ENCODE data around the gene TNS2. TPM values are rescaled to one million over a fixed set of nuclear protein-coding genes. Genes with fewer than 3 reads are reported as not detected.

The TNS2 gene
- total RNA-seq, 2 experiments from 2014 or later = 1.0 to 1.4 TPM

DNA sequence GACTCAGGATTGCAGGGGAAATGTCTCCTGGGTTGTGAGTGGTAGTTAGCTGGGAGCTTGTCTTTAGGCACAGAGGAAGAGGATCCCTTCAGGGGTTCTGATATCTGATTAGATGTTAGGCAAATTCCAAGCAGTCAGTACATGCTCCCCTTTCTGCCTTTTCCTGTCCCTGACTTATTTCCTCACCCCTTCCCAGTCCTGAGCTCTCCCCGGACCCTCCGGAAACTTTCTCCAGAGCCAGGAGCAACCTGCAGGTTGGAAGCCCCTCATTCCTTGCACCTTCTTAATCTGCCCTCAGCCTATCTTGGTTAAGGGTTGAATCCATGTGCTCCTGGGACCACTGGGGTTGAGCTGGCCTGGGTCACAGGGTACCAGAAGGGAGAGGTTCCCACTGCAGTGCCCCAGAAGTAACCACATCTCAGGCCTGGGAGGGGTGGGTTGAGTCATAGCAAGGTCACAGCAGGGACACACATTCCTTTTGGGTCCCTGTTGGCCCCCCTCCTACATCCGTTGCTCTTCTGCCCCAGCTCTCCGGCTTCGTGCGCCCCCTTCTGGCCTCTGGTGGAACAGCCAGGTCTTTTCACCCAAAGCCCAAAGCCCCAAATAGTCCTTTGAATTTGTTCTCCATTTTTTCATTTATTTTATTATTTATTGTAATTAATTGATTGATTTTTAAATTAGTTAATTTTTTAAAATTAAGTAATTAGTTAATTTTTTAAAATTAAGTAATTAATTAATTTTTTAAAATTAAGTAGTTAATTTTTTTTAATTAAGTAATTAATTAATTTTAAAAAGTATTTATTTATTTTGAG is 49.4 kb downstream of the TNS2 start:
- H3K27me3 Mint-ChIP-seq (ENCODE audit: low read depth) = peaks cover 8% of the 10 kb centered on the region
- peak overlapping the region; percentile 91 for H3K27ac Mint-ChIP-seq
- DNase-seq = peak; percentile 94
- no peaks in the 10 kb centered on the region for H3K9me3 Mint-ChIP-seq (ENCODE audit: insufficient read depth)
- peaks cover 68% of the 10 kb centered on the region for H3K4me1 Mint-ChIP-seq (ENCODE audit: low read depth)
- H3K4me3 Mint-ChIP-seq = peak overlapping the region; percentile 17
- peak; percentile 25 for ATAC-seq
- CTCF ChIA-PET = interaction anchor here (0.8 to 8.0 kb wide), 26 partner anchors 9 to 411 kb away, joined by 3 to 295 read pairs (median 5); partner anchors contain the start of genes CSAD, SPRYD3, TNS2 and ZNF740
- POLR2A ChIA-PET = interaction anchor here (0.5 to 2.0 kb wide), 6 partner anchors 20 to 225 kb away, joined by 3 to 12 read pairs (median 3); partner anchors contain the start of genes SPRYD3 and ZNF740
- H3K36me3 Mint-ChIP-seq (ENCODE audit: low read depth) = peaks cover 2% of the 10 kb centered on the region

- no peak for ATAC-seq
- DNase-seq = no peak
- ChIA-PET CTCF (interaction anchor here (0.8 to 8.0 kb wide), 8 partner anchors 19 to 80 kb away, joined by 3 to 295 read pairs (median 14); partner anchors contain the start of genes CSAD, SPRYD3, TNS2 and ZNF740), POLR2A (interaction anchor here (0.7 kb wide), 1 partner anchor 91 kb away, joined by 3 read pairs; no protein-coding TSS in a partner anchor)
- no peaks in the 10 kb centered on the region for H3K9me3 Mint-ChIP-seq (ENCODE audit: insufficient read depth)
- peaks cover 79% of the 10 kb centered on the region for H3K4me1 Mint-ChIP-seq (ENCODE audit: low read depth)
- peaks cover 4% of the 10 kb centered on the region for H3K36me3 Mint-ChIP-seq (ENCODE audit: low read depth)
- peaks cover 8% of the 10 kb centered on the region for H3K27me3 Mint-ChIP-seq (ENCODE audit: low read depth)
- no peak overlapping the region for H3K27ac Mint-ChIP-seq
- H3K4me3 Mint-ChIP-seq = no peak overlapping the region
Observed at GRCh38 chr12:53100466-53101151, 50.7 kb downstream of the TNS2 start.

DNA sequence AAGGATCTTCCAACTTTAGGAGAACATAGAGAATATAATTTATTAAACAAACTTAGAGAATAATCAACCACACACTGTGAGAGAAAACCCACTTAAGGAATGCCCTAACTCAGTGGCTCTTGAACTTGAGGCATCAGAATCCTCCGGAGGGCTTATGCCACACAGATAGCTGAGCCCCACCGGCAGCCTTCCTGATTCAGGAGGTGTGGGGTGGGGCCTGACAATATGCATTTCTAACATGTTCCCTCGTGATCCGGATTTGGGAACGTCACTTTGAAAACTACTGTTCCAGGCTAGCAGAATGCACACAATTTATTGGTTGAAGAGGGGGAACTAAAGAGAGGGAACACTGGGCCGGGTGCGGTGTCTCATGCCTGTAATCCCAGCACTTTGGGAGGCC is 51.4 kb downstream of the TNS2 start:
- ATAC-seq = no peak
- ChIA-PET POLR2A (interaction anchor here (0.7 to 0.9 kb wide), 2 partner anchors 22 to 91 kb away, joined by 3 read pairs; partner anchors contain the start of gene SPRYD3), CTCF (interaction anchor here (0.8 to 8.0 kb wide), 5 partner anchors 19 to 166 kb away, joined by 4 to 295 read pairs (median 24); partner anchors contain the start of genes ESPL1 and SPRYD3)
- no peak overlapping the region for H3K4me3 Mint-ChIP-seq
- peak overlapping the region; percentile 63 for H3K27ac Mint-ChIP-seq
- DNase-seq = no peak
- peaks cover 7% of the 10 kb centered on the region for H3K27me3 Mint-ChIP-seq (ENCODE audit: low read depth)
- H3K9me3 Mint-ChIP-seq (ENCODE audit: insufficient read depth) = no peaks in the 10 kb centered on the region
- peaks cover 9% of the 10 kb centered on the region for H3K36me3 Mint-ChIP-seq (ENCODE audit: low read depth)
- peaks cover 82% of the 10 kb centered on the region for H3K4me1 Mint-ChIP-seq (ENCODE audit: low read depth)

DNA sequence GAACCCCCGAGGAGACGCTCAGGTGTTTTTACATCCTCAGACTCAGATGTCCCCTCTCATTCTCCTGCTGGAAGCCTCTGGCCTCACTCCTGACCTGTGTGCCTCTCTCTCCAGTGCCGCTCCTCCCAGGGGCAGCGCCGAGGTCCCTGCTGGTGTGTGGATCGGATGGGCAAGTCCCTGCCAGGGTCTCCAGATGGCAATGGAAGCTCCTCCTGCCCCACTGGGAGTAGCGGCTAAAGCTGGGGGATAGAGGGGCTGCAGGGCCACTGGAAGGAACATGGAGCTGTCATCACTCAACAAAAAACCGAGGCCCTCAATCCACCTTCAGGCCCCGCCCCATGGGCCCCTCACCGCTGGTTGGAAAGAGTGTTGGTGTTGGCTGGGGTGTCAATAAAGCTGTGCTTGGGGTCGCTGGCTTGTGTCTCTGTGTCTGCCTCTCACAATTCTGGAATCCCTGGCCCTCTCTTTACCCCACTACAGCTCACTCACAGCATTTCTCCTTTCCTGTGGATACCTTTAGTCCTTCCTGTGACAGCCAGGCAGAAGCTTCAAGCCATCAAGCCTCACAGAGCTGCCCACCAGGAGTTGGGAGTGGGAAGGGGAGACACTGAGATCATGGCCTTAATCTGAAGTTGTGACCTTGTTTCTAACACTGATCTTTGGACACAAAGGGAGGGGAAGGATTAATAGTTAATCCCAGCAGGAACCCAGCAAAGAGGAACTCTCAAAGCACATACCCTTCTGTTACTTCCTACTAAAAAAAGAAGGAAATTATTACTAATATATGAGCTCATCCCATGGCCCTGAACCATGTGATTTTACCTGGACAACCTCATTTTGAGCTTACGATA is 52.3 kb downstream of the TNS2 start:
- Mint-ChIP-seq H3K27ac (peak overlapping the region; percentile 89), H3K27me3 (ENCODE audit: low read depth) (peaks cover under 1% of the 10 kb centered on the region), H3K36me3 (ENCODE audit: low read depth) (peaks cover 11% of the 10 kb centered on the region), H3K4me1 (ENCODE audit: low read depth) (peaks cover 78% of the 10 kb centered on the region), H3K4me3 (no peak overlapping the region), H3K9me3 (ENCODE audit: insufficient read depth) (no peaks in the 10 kb centered on the region)
- POLR2A ChIA-PET = interaction anchor here (0.9 to 2.5 kb wide), 11 partner anchors 23 to 399 kb away, joined by 3 to 20 read pairs (median 3); partner anchors contain the start of genes AAAS, SPRYD3 and TARBP2
- CTCF ChIA-PET = interaction anchor here (0.7 to 8.0 kb wide), 18 partner anchors 8 to 243 kb away, joined by 3 to 295 read pairs (median 7); partner anchors contain the start of genes AAAS, CSAD, ESPL1 and SPRYD3
- ATAC-seq (no peak), DNase-seq (no peak)

DNA sequence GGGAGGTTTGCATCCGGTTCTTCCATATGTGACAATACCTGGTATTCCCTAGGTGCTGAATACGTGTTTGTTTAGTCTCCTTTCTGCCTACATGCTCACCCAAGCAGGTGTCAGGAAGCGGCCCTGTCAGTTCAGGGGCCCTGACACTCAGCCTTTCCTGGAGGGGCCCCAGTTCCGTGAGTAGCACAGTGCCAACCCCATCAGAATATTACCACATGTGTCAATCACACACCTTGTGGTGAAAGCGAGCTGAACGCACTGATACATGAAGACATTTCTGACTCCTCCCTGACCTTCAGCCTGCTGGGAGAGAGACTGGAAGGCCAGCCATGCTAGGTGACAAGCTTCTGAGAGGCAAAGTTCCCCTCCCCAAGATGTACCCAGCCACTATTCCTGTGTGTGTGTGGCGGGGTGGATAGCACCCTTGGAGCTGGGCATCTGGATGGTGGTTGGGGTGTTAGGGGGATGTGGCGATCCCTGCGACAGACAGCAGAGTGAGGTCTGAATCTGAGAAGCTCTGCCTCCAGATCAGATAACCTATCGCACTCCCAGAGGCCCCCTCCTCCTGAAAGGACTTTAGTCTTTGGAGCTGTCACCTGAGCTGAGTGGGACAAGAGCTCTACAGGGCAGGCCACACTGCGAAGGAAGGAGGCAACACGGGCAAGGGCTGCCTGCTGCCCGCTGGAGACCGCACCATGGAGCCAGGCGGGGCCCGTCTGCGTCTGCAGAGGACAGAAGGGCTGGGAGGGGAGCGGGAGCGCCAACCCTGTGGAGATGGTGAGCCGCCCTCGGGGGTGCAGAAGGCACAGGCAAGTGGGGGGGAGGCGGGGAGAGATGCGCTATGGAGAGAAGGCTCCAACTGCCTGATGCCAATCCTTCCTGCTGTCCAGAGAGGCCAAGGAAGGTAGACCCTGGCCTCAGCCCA is 53.3 kb downstream of the TNS2 start, which contains the start of gene SOAT2:
Gene SOAT2 (plus strand): TSS at position 604 of the 925 bp plus-strand sequence. CDS start 92 bp downstream, at position 696.
- no peaks in the 10 kb centered on the region for H3K27me3 Mint-ChIP-seq (ENCODE audit: low read depth)

GRCh38 chr12:53103860-53104305 is 54.0 kb downstream of the TNS2 start:
- ChIA-PET CTCF (interaction anchor here (0.9 to 8.0 kb wide), 15 partner anchors 22 to 217 kb away, joined by 3 to 295 read pairs (median 10); partner anchors contain the start of genes AAAS, CSAD, SPRYD3 and ZNF740), POLR2A (interaction anchor here (0.8 to 2.5 kb wide), 8 partner anchors 24 to 95 kb away, joined by 3 to 20 read pairs (median 4); partner anchors contain the start of genes CSAD, SPRYD3 and ZNF740)
- Mint-ChIP-seq H3K9me3 (ENCODE audit: insufficient read depth) (no peaks in the 10 kb centered on the region), H3K27me3 (ENCODE audit: low read depth) (no peaks in the 10 kb centered on the region), H3K4me1 (ENCODE audit: low read depth) (peaks cover 67% of the 10 kb centered on the region), H3K4me3 (peak overlapping the region; percentile 58), H3K27ac (peak overlapping the region; percentile 89), H3K36me3 (ENCODE audit: low read depth) (peaks cover 15% of the 10 kb centered on the region)
- peak; percentile 27 for ATAC-seq
- DNase-seq = peak; percentile 64

More for the DNA sequence above, 53.3 kb downstream of the TNS2 start, which contains the start of gene SOAT2:
- peak within 1 kb of the TSS; percentile 58 for H3K4me3 Mint-ChIP-seq
- POLR2A ChIA-PET = interaction anchor here (0.8 to 2.5 kb wide), 12 partner anchors 24 to 398 kb away, joined by 3 to 20 read pairs (median 4); partner anchors contain the start of genes AAAS, CSAD, SPRYD3 and TARBP2
- peaks cover 13% of the 10 kb centered on the region for H3K36me3 Mint-ChIP-seq (ENCODE audit: low read depth)
- H3K4me1 Mint-ChIP-seq (ENCODE audit: low read depth) = peaks cover 74% of the 10 kb centered on the region
- no peaks in the 10 kb centered on the region for H3K9me3 Mint-ChIP-seq (ENCODE audit: insufficient read depth)
- peak; percentile 85 for ATAC-seq
- peak within 1 kb of the TSS; percentile 89 for H3K27ac Mint-ChIP-seq
- CTCF ChIA-PET = interaction anchor here (0.6 to 8.0 kb wide), 25 partner anchors 8 to 249 kb away, joined by 3 to 295 read pairs (median 4); partner anchors contain the start of genes AAAS, CSAD, ESPL1 and SPRYD3
- peak; percentile 87 for DNase-seq

- CTCF ChIA-PET = interaction anchor here (1.1 kb wide), 1 partner anchor 67 kb away, joined by 3 read pairs; no protein-coding TSS in a partner anchor
- peaks cover 60% of the 10 kb centered on the region for H3K4me1 Mint-ChIP-seq (ENCODE audit: low read depth)
- H3K9me3 Mint-ChIP-seq (ENCODE audit: insufficient read depth) = no peaks in the 10 kb centered on the region
- no peak for DNase-seq
- no peaks in the 10 kb centered on the region for H3K27me3 Mint-ChIP-seq (ENCODE audit: low read depth)
- H3K36me3 Mint-ChIP-seq (ENCODE audit: low read depth) = peaks cover 17% of the 10 kb centered on the region
- peak overlapping the region; percentile 77 for H3K27ac Mint-ChIP-seq
- H3K4me3 Mint-ChIP-seq = no peak overlapping the region
- ATAC-seq = no peak
- POLR2A ChIA-PET = no interaction called here
Observed at GRCh38 chr12:53105256-53105655, 55.4 kb downstream of the TNS2 start.

DNA sequence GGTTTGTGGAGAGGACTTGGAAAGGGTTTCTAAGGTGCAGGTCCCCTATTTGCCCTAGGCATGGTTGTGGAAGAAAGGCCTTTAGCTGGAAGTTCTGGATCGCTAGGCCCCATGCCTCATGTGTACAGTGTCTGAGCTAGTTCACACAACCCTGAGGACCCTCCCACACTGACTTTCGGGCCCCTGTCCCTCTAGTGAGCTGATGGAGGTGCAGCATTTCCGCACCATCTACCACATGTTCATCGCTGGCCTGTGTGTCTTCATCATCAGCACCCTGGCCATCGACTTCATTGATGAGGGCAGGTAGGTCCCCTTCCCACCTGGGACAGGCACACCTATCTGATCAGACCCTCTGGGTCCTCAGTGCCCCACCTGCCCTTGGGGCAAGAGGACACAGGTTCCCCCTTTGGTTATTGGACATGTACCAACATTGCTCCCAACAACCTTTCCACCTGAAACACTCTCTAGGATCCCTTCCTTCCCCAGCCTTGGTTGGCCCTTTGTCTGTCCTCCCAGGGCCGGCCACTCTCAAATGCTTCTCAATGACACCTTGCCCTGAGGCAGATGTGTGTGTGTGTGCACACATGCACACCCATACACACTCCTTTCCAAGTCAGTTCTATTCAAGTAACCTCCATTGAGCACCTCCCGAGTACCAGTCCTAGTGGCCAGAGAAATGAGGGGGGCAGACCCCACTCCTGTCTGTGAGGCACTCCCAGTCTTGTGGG is 56.0 kb downstream of the TNS2 start:
- CTCF ChIA-PET = interaction anchor here (1.1 kb wide), 1 partner anchor 68 kb away, joined by 3 read pairs; no protein-coding TSS in a partner anchor
- H3K9me3 Mint-ChIP-seq (ENCODE audit: insufficient read depth) = no peaks in the 10 kb centered on the region
- POLR2A ChIA-PET = no interaction called here
- peaks cover 17% of the 10 kb centered on the region for H3K36me3 Mint-ChIP-seq (ENCODE audit: low read depth)
- ATAC-seq = no peak
- peak overlapping the region; percentile 77 for H3K27ac Mint-ChIP-seq
- H3K27me3 Mint-ChIP-seq (ENCODE audit: low read depth) = no peaks in the 10 kb centered on the region
- H3K4me3 Mint-ChIP-seq = no peak overlapping the region
- peaks cover 54% of the 10 kb centered on the region for H3K4me1 Mint-ChIP-seq (ENCODE audit: low read depth)
- DNase-seq = no peak

DNA sequence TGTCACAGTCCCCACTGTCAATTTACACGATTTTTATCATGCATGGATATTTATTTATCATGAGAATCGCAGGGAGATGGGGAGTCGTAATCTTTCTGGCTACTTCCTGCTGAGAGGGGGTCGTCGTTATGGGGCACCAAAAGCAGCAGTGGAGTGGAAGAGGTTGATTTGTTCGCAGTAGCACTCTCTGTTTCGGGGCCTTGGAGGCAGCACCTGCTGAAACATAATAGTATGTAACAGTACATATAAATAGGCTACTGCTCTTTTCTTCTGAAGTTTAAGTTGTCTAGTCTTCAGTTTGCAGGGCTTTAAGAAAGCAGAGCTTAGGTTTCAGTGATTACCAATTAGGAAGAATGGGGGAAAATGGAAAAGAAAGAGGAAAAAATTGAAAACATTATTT is 57.3 kb downstream of the TNS2 start:
- CTCF ChIA-PET = interaction anchor here (1.0 kb wide), 1 partner anchor 40 kb away, joined by 3 read pairs; no protein-coding TSS in a partner anchor
- no peak overlapping the region for H3K4me3 Mint-ChIP-seq
- DNase-seq = no peak
- H3K27ac Mint-ChIP-seq = no peak overlapping the region
- no peak for ATAC-seq
- peaks cover 17% of the 10 kb centered on the region for H3K36me3 Mint-ChIP-seq (ENCODE audit: low read depth)
- no peaks in the 10 kb centered on the region for H3K9me3 Mint-ChIP-seq (ENCODE audit: insufficient read depth)
- POLR2A ChIA-PET = no interaction called here
- no peaks in the 10 kb centered on the region for H3K27me3 Mint-ChIP-seq (ENCODE audit: low read depth)
- peaks cover 43% of the 10 kb centered on the region for H3K4me1 Mint-ChIP-seq (ENCODE audit: low read depth)

Data from activated CD8-positive, alpha-beta T cell treated with anti-CD3 and anti-CD28 coated beads, Interleukin-2, amount 10 ng/mL, durations not matched to agents 7 days and 5 days (primary cell).